Myocyte (in vitro differentiated cells): ENCODE results near the gene KIAA1328. TPM values are rescaled to one million over a fixed set of nuclear protein-coding genes. Genes with fewer than 3 reads are reported as not detected.

Source experiments
- DNase-seq: peaks from one replicate; pipeline ENCODE4 v3.0.0-alpha.2; 2012; ENCODE audit warnings: low read depth
- total RNA-seq: library from RNA; depleted of rRNA; stranded (reverse); fragments of >200 nt; gene quantifications from 2 replicates; pipeline ENCODE4 v1.2.3, GENCODE V29; 2014

The KIAA1328 gene
- total RNA-seq, 1 donor from 2014 or later = 4.5 TPM

DNA sequence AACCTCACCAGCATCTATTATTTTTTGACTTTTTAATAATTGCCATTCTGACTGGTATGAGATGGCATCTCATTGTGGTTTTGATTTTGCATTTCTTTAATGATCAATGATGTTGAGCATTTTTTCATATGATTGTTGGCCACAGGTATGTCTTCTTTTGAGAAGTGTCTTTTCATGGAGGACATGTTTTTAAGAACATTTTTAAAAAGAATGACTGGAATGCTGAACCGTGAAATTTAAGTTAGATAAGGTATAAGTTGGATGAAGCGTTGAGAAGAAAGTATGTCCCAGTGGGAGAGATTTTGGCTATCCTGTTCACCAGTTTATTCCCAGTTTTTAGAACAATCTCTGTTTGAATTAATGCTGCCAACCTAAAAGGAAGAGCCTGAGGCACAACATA is 370.8 kb downstream of the KIAA1328 start:
- DNase-seq = no peak

- DNase-seq = no peak
Observed at GRCh38 chr18:37207343-37207742, 378.4 kb downstream of the KIAA1328 start.

DNA sequence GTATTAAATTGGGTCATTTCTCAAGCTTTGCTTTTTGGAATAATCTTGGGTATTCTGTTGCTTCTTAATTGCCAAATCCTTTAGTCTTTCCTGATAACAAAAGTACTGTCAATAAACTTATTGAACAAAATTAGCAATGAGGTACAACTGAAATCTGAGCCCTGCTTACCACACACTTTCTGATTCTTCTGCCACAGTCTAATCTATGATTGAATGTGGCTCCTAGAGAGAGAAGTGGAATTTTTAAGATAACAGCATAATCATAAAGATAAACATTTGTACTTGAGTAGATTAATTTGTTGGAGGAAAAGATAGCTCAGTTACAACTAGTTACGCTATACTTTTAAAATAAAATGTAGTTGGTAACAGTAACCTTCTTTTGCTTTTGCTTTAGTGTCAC is 381.9 kb downstream of the KIAA1328 start:
- no peak for DNase-seq

DNA sequence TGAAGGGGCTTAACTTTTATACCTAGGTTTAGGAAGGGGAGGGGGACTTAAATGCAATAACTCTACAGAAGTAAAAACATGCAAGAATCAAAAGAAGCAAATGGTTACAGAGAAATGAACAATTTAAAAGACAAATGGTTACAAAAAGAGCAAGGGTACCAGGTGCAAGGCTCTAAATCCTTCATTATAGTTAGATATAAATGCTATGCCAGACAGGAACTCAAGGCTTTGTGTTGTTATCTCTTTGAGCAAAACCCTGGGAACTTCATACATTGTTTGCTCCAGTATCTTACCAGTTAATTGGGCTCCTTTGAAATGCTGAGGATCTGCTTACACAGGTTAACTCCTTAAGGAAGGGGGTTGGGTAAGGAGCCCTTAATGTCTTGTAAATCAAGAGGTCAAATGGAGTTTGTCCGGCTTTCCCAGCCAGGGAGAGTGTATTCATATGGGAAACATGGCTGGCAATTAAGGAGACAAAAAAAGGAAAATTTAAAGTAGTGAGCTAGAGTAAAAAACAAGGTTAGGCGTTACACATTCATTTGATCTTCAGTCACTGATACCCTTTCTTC is 389.2 kb downstream of the KIAA1328 start:
- DNase-seq = no peak

GRCh38 chr18:37219257-37219656 is 390.3 kb downstream of the KIAA1328 start:
- DNase-seq = no peak

- DNase-seq = peak; percentile 8
Observed at GRCh38 chr18:37222354-37222998, 393.5 kb downstream of the KIAA1328 start.

DNA sequence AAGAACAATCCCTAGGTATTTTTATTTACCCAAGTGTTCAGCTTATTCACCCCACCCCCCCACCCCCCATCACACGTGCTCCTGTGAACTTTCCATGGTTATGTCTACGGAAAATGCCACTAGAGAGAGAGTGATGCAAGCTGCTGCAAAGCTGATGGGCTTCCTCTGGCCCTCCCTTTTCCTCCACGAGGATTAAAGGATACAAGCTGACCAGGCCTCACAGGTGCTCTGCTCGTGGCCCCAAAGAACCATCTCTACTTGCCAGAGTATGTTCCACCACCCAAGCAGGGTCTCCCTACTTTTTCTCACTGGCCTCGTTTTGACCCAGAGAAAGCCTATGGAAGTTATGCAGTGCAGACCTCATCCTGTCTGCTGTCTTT is 394.1 kb downstream of the KIAA1328 start:
- DNase-seq = no peak

DNA sequence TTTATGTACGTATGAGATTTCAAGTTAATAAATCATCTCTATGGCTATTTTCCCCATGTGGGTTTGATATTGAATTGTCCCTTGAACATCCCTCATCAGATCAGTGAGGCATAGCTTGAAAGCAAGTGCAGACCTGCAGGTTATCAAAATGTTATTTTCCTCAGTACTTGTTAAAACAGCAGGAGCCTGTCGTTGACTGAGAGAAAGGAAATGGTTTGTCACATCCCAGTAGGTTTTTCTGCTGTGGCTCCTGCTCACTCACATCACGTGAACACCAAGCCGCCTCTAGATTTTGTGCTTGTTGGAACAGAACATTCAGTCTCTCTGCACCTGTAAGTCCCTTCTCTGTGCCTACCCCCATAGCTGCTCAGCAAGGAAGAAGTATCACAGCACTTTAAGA is 396.4 kb downstream of the KIAA1328 start:
- no peak for DNase-seq

GRCh38 chr18:37230768-37231167 is 401.8 kb downstream of the KIAA1328 start:
- DNase-seq = no peak

DNA sequence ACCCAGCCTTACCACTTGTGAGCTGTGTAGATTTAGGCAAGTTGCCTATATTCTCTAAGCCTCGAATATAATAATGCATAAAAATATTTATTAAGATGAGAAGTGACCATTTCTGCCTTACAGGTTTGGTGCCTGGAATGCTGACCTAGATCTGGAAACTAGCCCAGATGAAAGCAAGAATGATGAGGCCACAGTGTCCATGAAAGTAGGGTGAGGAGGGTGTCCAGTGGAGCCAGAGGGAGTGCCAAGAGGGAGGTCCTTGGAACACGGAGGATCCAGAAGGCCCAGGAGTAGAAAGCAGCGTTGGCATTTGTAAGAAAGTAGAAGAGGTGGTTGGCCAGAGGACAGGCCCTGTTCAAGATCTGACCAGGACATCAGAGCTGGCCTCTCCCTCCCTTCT is 402.3 kb downstream of the KIAA1328 start:
- no peak for DNase-seq

- DNase-seq = no peak
Observed at GRCh38 chr18:37235583-37235982, 406.7 kb downstream of the KIAA1328 start.

DNA sequence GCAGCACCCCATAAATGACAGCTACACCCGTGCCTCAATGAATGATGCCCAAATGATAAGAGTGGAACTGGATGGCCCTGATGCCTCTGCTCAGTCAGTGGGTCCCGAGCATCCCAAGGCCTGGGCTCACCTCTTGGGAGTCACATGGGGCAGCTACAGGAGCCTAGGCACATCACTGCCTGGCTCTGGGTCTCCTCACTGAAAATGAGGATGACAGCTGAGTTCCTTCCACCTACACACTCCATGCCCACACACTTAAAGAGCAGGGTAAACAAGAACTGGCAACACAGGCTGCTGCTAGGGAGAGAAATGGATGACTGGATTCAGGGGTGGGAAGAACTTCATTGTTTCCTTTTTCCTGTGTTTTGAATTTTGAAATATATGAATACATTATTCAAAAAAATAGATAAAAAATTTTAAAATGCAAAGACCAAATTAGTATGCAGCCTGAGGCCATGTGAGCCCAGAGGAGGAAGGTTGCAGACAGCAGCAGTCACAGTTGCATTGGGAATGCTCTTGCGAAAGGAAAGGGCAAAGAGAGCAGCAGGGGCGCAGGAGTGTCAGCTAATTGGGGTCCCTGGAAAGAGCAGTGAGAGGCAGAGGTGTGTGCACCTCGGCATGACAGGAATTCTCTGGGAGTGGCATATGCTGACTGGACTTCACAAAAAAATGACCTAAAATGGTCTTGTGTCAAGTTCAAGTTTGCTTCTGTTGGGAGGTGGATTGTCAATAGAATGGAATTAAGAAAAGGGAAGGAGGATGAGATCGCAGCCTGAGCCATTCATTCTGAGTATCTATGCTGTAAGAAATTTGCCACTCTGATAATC is 409.6 kb downstream of the KIAA1328 start:
- DNase-seq = no peak

DNA sequence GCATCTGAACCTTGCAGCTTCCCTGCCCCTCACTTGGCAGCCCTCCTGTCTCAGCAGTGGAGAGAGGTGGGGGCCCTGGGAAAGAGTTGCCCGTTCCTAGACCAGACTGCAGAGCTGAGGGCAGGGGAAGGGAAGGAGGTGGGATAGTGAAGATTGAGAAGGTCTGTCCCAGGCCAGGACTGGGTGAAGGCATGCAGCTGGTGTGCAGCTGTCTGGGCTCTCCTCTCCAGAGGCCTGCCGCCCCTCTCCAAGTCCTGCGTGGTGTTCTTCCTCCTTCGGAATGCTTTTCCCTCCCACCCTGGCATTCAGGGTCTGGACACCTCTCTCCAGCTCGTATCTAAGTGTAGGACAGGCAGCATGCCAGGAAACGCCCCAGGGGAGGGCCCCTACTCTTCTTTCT is 413.2 kb downstream of the KIAA1328 start:
- no peak for DNase-seq

- no peak for DNase-seq
Observed at GRCh38 chr18:37242826-37243560, 414.1 kb downstream of the KIAA1328 start.

DNA sequence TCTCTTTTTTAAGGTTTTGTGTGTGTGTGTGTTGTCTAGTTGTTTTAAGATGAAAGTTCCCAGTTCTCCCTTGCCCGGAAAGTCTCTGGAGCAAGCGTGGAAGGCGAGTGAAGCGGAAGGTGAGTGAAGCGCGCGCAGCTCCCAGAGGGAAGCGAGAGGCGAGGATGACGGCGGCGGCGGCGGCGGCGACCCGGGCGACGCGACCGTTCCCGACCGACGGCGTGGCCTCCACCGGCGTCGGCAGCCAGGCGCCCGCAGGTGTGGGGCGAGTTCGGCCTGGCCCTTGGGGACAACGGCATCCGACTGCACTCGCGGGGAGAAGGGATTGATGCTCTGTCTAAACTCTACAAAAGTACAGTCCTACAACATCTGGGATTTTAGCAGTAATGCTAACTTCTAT is 414.8 kb downstream of the KIAA1328 start:
- no peak for DNase-seq

DNA sequence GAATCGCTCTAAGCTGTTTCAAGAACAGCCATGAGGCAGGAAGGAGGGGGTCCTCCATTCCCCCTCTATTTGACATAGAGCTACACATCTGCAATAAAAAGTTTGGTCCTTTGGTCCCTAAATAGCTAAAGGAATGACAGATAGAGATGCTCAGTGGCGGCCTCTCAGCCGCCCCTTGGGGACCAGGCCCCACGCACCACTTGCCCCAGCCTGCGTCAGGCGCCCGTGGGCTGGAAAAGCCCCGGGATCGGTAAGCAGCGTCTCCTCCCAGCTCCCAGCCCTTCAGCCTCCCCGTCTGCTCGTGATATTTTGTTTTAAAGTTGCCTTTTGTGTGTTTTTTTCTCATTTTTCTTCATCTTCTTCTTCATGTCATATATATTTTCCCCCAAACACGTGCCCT is 415.7 kb downstream of the KIAA1328 start:
- no peak for DNase-seq

GRCh38 chr18:37246779-37247340 is 417.9 kb downstream of the KIAA1328 start:
- no peak for DNase-seq

- DNase-seq = no peak
Observed at GRCh38 chr18:37247497-37248161, 418.7 kb downstream of the KIAA1328 start.

DNA sequence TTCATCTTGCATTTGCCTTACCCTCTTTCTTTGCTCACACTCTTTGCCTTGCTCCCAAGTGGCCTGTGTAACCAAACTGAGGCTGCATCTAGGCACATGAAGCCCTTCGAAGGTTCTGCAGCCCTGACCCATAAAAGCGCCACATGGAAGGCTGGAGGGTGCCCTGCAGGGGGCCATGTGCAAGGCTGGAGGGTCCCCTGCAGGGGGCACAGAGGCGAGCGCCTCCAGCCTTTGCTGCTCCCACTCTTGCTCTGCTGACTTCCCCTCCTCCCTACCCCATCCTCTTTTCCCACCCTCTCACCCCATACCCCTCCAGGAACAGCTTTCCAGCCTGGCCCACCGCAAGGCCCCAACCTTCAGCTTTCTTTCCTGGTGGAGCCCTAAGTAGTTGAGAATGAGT is 419.4 kb downstream of the KIAA1328 start:
- no peak for DNase-seq

DNA sequence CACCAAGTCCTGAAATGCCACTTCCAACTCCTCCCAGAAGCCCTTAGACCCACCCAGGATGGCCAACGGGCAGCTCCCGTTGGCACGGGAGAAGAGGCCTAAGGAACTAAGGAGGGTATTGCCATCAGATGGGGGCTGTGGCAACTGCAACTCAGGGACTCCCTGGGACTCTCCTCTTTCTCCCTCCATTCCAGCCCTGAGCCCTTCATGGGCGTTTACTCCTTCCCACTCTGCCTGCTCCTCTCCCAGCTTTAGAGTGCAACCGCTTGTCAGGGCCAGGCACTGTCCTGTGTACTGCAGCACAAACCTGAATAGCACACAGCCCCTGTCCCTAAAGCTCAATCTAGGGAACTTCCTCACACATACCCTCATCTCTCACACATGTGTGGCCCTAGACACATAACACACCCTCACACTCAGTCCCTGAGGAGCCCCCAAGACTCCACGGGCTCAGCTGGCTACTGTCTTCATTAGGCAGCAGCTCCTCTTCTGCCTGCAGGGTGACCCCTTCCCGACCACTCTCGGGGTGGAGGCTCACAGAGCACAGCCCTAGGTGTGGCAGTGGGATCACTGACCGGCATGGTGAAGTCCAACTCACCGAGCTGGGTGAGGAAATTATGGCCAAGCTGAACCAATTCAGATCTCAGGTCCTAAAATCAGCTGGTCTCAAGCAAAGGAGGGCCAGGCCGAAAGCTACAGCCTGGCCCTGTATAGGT is 420.4 kb downstream of the KIAA1328 start:
- no peak for DNase-seq
